Measurements from ENCODE around the gene CCDC57. TPM values are rescaled to one million over a fixed set of nuclear protein-coding genes. Genes with fewer than 3 reads are reported as not detected.
"Not testable (repeated sequence)": the region's sequence is repeated elsewhere in the genome, so short reads cannot be mapped to it uniquely, and the experiment has no call there.

The CCDC57 gene
- total RNA-seq, 2 donors from 2014 or later: 24.5 to 46.1 TPM

GRCh38 chr17:82177761-82178498, 34.7 kb downstream of the CCDC57 start:
- Histone ChIP-seq H3K4me1 (no peaks in the 10 kb centered on the region), H3K27me3 (no peaks in the 10 kb centered on the region), H3K9ac (ENCODE audit: low read depth in 2 of 2, low read length in 2 of 2) (no peak overlapping the region), H3K4me3 (no peak overlapping the region), H3K9me3 (no peaks in the 10 kb centered on the region), H3K27ac (no peak overlapping the region), H3K36me3 (no peaks in the 10 kb centered on the region)
- DNase-seq: no peak
- no peak for TF ChIP-seq CTCF (IDR thresholded peaks at IDR 0.05)
- intact Hi-C loops (cut with DNase I): no loop called here

- H3K4me1 ChIP-seq: no peaks in the 10 kb centered on the region
- H3K36me3 ChIP-seq: no peaks in the 10 kb centered on the region
- H3K9ac ChIP-seq (ENCODE audit: low read depth in 2 of 2, low read length in 2 of 2): no peak overlapping the region
- no peak overlapping the region for H3K4me3 ChIP-seq
- no peaks in the 10 kb centered on the region for H3K27me3 ChIP-seq
- TF ChIP-seq CTCF (IDR thresholded peaks at IDR 0.05): no peak
- no peaks in the 10 kb centered on the region for H3K9me3 ChIP-seq
- no peak for DNase-seq
- H3K27ac ChIP-seq: no peak overlapping the region
- intact Hi-C loops (cut with DNase I): no loop called here
Measured at GRCh38 chr17:82177276-82177675, 35.4 kb downstream of the CCDC57 start.

GRCh38 chr17:82175951-82176350, 36.7 kb downstream of the CCDC57 start:
- no peak for DNase-seq
- Histone ChIP-seq H3K4me3 (no peak overlapping the region), H3K36me3 (no peaks in the 10 kb centered on the region), H3K9me3 (no peaks in the 10 kb centered on the region), H3K9ac (ENCODE audit: low read depth in 2 of 2, low read length in 2 of 2) (no peak overlapping the region), H3K27me3 (no peaks in the 10 kb centered on the region), H3K4me1 (no peaks in the 10 kb centered on the region), H3K27ac (no peak overlapping the region)
- intact Hi-C loops (cut with DNase I): no loop called here
- no peak for TF ChIP-seq CTCF (IDR thresholded peaks at IDR 0.05)

GRCh38 chr17:82175201-82175600, 37.4 kb downstream of the CCDC57 start:
- H3K4me3 ChIP-seq: no peak overlapping the region
- no peak overlapping the region for H3K27ac ChIP-seq
- H3K36me3 ChIP-seq: no peaks in the 10 kb centered on the region
- H3K27me3 ChIP-seq: no peaks in the 10 kb centered on the region
- TF ChIP-seq CTCF (IDR thresholded peaks at IDR 0.05): no peak
- H3K9me3 ChIP-seq: no peaks in the 10 kb centered on the region
- no peak overlapping the region for H3K9ac ChIP-seq (ENCODE audit: low read depth in 2 of 2, low read length in 2 of 2)
- H3K4me1 ChIP-seq: no peaks in the 10 kb centered on the region
- intact Hi-C loops (cut with DNase I): no loop called here
- DNase-seq: no peak

GRCh38 chr17:82174042-82174857, 38.4 kb downstream of the CCDC57 start:
- H3K27ac ChIP-seq; H3K27me3 ChIP-seq; H3K9me3 ChIP-seq; H3K9ac ChIP-seq (ENCODE audit: low read depth in 2 of 2, low read length in 2 of 2); H3K36me3 ChIP-seq; intact Hi-C loops (cut with DNase I); H3K4me1 ChIP-seq; DNase-seq; H3K4me3 ChIP-seq: not testable (repeated sequence)
